Stimulated activated CD4-positive, alpha-beta T cell treated with anti-CD3 and anti-CD28 coated beads, TNF-alpha, amount 100 ng/mL, for 48 hours (primary cell): Measurements from ENCODE around the gene AK4.

Source experiments
- DNase-seq, 3 donors: peaks; one replicate each; pipeline ENCODE4 v3.0.0-alpha.2; 2020; ENCODE audit warnings: low read depth in 3 of 3

AK4 gene

GRCh38 chr1:65278376-65279069, 130.5 kb downstream of the AK4 start:
- no peak for DNase-seq

GRCh38 chr1:65279070-65279779, 131.2 kb downstream of the AK4 start:
- no peak for DNase-seq
